Measurements from ENCODE around the gene RBKS. TPM values are rescaled to one million over a fixed set of nuclear protein-coding genes. Genes with fewer than 3 reads are reported as not detected.
A peak's percentile ranks its signal among the peaks of the same experiment; 100 is the strongest.

The RBKS gene
- total RNA-seq, 1 donor from 2014 or later = 1.2 TPM

DNA sequence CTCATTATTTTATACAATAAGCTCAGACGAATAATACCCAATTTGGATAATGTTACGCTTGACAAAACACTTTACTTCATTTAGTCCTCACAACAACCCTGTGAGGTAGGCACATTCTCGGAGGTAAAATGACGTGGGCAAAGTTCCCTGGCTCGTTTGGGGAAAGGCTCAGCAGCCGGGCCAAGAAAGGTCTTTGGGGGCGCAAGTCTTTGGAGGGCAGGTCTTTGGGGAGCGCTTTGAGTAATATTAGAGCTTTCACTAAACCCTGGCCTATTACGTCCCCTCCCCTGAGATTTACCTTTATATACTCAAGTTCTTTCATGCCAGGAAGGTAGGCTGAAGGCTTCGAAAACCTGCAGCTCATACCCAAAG is 427 bp downstream of the RBKS start:
- H3K4me3 Mint-ChIP-seq (ENCODE audit: unreplicated experiment) = peak overlapping the region; percentile 98
- no peaks in the 10 kb centered on the region for H3K36me3 Mint-ChIP-seq (ENCODE audit: unreplicated experiment)
- peaks cover 9% of the 10 kb centered on the region for H3K9me3 Mint-ChIP-seq (ENCODE audit: unreplicated experiment)
- H3K27ac Mint-ChIP-seq (ENCODE audit: unreplicated experiment) = peak overlapping the region; percentile 92
- no peaks in the 10 kb centered on the region for H3K4me1 Mint-ChIP-seq (ENCODE audit: low read depth, unreplicated experiment)
- no peak for DNase-seq
- TF ChIP-seq, protein P1, sequence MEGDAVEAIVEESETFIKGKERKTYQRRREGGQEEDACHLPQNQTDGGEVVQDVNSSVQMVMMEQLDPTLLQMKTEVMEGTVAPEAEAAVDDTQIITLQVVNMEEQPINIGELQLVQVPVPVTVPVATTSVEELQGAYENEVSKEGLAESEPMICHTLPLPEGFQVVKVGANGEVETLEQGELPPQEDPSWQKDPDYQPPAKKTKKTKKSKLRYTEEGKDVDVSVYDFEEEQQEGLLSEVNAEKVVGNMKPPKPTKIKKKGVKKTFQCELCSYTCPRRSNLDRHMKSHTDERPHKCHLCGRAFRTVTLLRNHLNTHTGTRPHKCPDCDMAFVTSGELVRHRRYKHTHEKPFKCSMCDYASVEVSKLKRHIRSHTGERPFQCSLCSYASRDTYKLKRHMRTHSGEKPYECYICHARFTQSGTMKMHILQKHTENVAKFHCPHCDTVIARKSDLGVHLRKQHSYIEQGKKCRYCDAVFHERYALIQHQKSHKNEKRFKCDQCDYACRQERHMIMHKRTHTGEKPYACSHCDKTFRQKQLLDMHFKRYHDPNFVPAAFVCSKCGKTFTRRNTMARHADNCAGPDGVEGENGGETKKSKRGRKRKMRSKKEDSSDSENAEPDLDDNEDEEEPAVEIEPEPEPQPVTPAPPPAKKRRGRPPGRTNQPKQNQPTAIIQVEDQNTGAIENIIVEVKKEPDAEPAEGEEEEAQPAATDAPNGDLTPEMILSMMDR (IDR thresholded peaks at IDR 0.05; ENCODE audit: partially characterized antibody, unreplicated experiment) = no peak
- peaks cover 4% of the 10 kb centered on the region for H3K27me3 Mint-ChIP-seq (ENCODE audit: unreplicated experiment)

DNA sequence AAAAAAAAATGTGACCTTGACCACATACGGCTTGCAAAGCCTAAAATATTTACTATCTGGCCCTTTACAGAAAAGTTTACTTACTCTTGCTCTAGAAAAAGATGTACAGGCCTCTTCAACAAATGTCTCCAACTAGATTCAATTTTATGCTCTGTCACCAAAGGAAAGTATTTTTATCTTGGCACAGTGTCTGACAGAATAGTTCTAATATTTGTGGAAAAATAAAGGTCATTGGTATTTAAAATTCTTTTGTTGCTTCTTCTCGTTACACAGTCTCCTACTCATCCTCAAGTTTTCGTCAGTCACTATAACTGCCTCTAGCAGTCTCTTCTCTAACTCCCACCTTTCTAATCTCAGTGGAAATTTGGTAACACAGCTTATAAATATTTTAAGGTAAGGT is 1.4 kb downstream of the RBKS start:
- no peak for DNase-seq
- no peak overlapping the region for H3K27ac Mint-ChIP-seq (ENCODE audit: unreplicated experiment)
- H3K9me3 Mint-ChIP-seq (ENCODE audit: unreplicated experiment) = peaks cover 9% of the 10 kb centered on the region
- peaks cover 4% of the 10 kb centered on the region for H3K27me3 Mint-ChIP-seq (ENCODE audit: unreplicated experiment)
- TF ChIP-seq, protein P1 (IDR thresholded peaks at IDR 0.05; ENCODE audit: partially characterized antibody, unreplicated experiment) = no peak
- no peaks in the 10 kb centered on the region for H3K4me1 Mint-ChIP-seq (ENCODE audit: low read depth, unreplicated experiment)
- no peaks in the 10 kb centered on the region for H3K36me3 Mint-ChIP-seq (ENCODE audit: unreplicated experiment)
- H3K4me3 Mint-ChIP-seq (ENCODE audit: unreplicated experiment) = no peak overlapping the region

DNA sequence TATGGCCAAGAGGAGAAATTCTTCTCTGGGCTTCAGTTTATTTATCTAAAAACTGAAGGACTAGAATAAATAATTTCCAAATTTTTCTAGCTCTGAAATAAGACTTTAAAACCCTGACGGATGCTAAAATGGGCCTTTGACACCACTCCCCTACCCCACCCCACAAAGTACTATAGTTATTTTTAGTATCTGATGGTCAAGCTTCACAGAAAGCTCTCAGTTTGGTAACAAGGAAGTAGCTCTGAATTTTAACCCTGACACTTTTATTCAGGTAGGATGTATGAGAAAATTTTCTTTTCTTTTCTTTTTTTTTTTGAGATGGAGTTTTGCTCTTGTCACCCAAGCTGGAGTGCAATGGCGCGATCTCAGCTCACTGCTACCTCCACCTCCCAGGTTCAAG is 2.4 kb downstream of the RBKS start:
- TF ChIP-seq, protein P1 (IDR thresholded peaks at IDR 0.05; ENCODE audit: partially characterized antibody, unreplicated experiment) = no peak
- H3K4me3 Mint-ChIP-seq (ENCODE audit: unreplicated experiment) = no peak overlapping the region
- peaks cover 9% of the 10 kb centered on the region for H3K9me3 Mint-ChIP-seq (ENCODE audit: unreplicated experiment)
- peaks cover 4% of the 10 kb centered on the region for H3K27me3 Mint-ChIP-seq (ENCODE audit: unreplicated experiment)
- no peaks in the 10 kb centered on the region for H3K36me3 Mint-ChIP-seq (ENCODE audit: unreplicated experiment)
- no peaks in the 10 kb centered on the region for H3K4me1 Mint-ChIP-seq (ENCODE audit: low read depth, unreplicated experiment)
- no peak overlapping the region for H3K27ac Mint-ChIP-seq (ENCODE audit: unreplicated experiment)
- DNase-seq = no peak

DNA sequence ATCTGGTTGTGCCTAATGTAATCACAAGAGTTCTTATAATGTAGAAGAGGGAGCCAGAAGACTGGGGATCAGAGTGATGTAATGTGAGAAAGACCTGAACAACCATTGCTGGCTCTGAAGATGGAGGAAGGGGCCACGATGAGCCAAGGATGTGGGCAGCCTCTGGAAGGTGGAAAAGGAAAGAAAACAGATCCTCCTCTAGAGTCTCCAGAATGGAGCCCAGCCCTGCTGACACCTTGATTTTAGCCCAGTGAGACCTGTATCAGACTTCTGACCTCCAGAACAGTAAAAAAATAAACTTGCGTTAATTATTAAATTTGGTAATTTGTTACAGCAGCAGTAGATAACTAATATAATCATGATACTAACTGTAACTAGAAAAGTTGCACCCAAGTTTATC is 3.1 kb downstream of the RBKS start:
- H3K9me3 Mint-ChIP-seq (ENCODE audit: unreplicated experiment) = peaks cover 9% of the 10 kb centered on the region
- H3K4me3 Mint-ChIP-seq (ENCODE audit: unreplicated experiment) = no peak overlapping the region
- no peak overlapping the region for H3K27ac Mint-ChIP-seq (ENCODE audit: unreplicated experiment)
- TF ChIP-seq, protein P1 (IDR thresholded peaks at IDR 0.05; ENCODE audit: partially characterized antibody, unreplicated experiment) = no peak
- H3K4me1 Mint-ChIP-seq (ENCODE audit: low read depth, unreplicated experiment) = no peaks in the 10 kb centered on the region
- H3K27me3 Mint-ChIP-seq (ENCODE audit: unreplicated experiment) = peaks cover 4% of the 10 kb centered on the region
- no peaks in the 10 kb centered on the region for H3K36me3 Mint-ChIP-seq (ENCODE audit: unreplicated experiment)
- DNase-seq = no peak

DNA sequence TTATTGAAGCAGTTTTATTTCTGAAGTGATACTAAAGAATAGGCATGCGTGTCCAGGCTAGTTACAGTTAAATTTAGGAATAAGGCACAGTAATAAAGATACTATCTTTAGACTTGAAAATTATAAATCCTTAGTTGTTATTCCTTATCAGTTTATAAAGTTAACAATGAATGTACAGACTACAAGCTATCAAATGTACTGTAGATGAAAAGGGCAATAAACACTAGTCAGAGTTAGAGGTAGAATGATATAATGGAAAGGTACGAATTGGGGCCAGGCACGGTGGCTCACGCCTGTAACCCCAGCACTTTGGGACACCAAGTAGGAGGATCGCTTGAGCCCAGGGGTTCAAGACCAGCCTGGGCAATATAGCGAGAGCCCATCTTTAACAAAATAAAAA is 3.9 kb downstream of the RBKS start:
- H3K4me3 Mint-ChIP-seq (ENCODE audit: unreplicated experiment) = no peak overlapping the region
- no peaks in the 10 kb centered on the region for H3K4me1 Mint-ChIP-seq (ENCODE audit: low read depth, unreplicated experiment)
- no peak for DNase-seq
- H3K27ac Mint-ChIP-seq (ENCODE audit: unreplicated experiment) = no peak overlapping the region
- TF ChIP-seq, protein P1 (IDR thresholded peaks at IDR 0.05; ENCODE audit: partially characterized antibody, unreplicated experiment) = no peak
- H3K36me3 Mint-ChIP-seq (ENCODE audit: unreplicated experiment) = no peaks in the 10 kb centered on the region
- H3K9me3 Mint-ChIP-seq (ENCODE audit: unreplicated experiment) = peaks cover 9% of the 10 kb centered on the region
- peaks cover 4% of the 10 kb centered on the region for H3K27me3 Mint-ChIP-seq (ENCODE audit: unreplicated experiment)

All from glutamatergic neuron (in vitro differentiated cells).